ENCODE data around the gene CAPZB. TPM values are rescaled to one million over a fixed set of nuclear protein-coding genes. Genes with fewer than 3 reads are reported as not detected.
A peak's percentile ranks its signal among the peaks of the same experiment; 100 is the strongest.

CAPZB gene
- total and polyA plus RNA-seq, 7 donors: 128 to 454 (median 214) TPM

DNA sequence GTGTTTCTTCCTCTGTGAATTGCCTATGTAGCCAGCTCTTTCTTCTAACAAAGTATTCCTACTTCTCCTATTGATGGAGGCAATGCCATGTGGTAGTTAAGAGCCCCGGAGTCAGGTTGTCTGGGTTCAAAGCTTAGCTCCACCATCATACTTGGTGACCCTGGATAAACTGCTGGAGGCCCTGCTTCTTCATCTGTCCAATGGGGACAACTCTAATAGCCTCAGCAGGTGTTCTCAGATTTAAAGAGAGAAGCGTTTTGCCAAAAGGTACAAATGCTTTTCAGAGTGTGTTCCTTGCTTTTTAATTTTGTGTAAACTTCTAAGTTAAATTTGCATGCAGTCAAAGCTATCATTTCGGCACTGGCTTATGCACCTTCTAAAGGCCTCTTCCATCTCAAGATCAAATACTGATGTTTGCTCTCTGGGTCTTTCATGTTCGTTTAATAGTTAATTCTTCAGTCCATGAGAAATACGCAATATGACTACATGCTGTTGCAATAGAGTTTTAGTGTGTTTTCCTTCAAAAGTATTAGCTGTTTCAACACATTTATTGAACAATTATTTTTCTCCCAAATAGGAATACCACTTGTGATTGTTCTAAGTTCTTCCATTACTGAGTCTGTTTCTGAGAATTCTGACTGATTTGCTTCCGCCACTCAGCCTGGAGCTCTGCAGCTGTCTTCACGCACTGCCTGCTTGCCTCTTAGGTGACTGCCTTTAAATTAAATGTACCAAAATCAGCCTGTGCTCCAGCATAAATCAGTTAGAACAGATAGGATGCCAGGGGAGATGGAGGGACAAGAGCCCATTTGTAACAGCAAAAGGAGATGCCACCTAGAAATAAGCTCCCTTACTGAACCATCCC, 75.6 kb downstream of the CAPZB start:
- Histone ChIP-seq H3K4me3 (no peak overlapping the region), H3K27ac (peak overlapping the region; percentile 82 to 98 (median 91)), H3K9me3 (no peaks in the 10 kb centered on the region), H3K36me3 (peaks cover 0 to 4% (median 0%) of the 10 kb centered on the region in 4 donors), H3K27me3 (no peaks in the 10 kb centered on the region), H3K4me1 (peaks cover 0 to 99% (median 78%) of the 10 kb centered on the region in 4 donors)
- WGBS, 2 donors: 93 to 94% methylated on average over 7 of the region's 7 CpGs
- TF ChIP-seq EP300 (IDR thresholded peaks at IDR 0.05): no peak
- TF ChIP-seq POLR2A (IDR thresholded peaks at IDR 0.05): no peak
- no peak for TF ChIP-seq POLR2AphosphoS5 (IDR thresholded peaks at IDR 0.05)
- TF ChIP-seq CTCF (IDR thresholded peaks at IDR 0.05): no peak
- intact Hi-C loops (cut with DNase I): no loop called here
- DNase-seq: no peak

DNA sequence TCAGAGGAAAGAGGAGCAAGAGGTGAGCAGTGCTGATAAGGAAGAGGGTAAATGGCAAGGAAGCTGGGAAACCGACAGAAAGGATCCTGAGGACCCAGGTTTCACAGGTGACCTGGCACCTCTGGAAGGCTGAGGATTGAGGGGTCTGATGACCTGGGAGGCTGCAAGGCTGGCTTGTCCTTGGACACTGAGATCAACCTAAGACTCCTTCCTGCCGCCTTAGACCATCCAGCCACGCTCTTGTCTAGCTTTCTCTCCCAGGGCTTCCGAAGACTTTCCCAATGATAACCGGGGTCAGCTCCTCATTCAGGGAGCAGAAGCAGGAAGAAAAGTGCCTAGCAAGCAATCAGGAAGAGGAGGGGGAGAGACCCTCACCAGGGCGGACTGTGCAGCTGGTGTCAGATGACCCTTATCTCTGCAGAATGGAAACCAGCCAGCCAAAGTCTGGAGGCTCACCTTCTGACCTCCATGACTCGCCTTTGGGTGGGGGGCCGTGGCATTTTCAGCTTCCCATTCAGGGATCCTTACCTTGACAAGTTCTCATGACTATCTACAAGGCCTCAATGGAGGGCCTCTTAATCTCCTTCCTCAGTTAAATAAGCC, 77.7 kb downstream of the CAPZB start:
- Histone ChIP-seq H3K4me1 (peaks cover 0 to 99% (median 79%) of the 10 kb centered on the region in 4 donors), H3K27me3 (no peaks in the 10 kb centered on the region), H3K4me3 (no peak overlapping the region), H3K9me3 (no peaks in the 10 kb centered on the region), H3K36me3 (peaks cover 0 to 4% (median 0%) of the 10 kb centered on the region in 4 donors), H3K27ac (peak overlapping the region; percentile 82 to 98 (median 91))
- no peak for DNase-seq
- no peak for TF ChIP-seq POLR2AphosphoS5 (IDR thresholded peaks at IDR 0.05)
- 84 to 89% methylated on average over 8 of the region's 8 CpGs for WGBS, 2 donors
- intact Hi-C loops (cut with DNase I): no loop called here

- WGBS, 2 donors: 92 to 94% methylated on average over 5 of the region's 5 CpGs
- no peak overlapping the region for H3K4me3 ChIP-seq
- H3K4me1 ChIP-seq: peaks cover 0 to 99% (median 79%) of the 10 kb centered on the region in 4 donors
- no peak for TF ChIP-seq POLR2AphosphoS5 (IDR thresholded peaks at IDR 0.05)
- TF ChIP-seq CTCF (IDR thresholded peaks at IDR 0.05): no peak
- no peak for TF ChIP-seq EP300 (IDR thresholded peaks at IDR 0.05)
- no peak for TF ChIP-seq POLR2A (IDR thresholded peaks at IDR 0.05)
- intact Hi-C loops (cut with DNase I): no loop called here
- peaks cover 0 to 4% (median 0%) of the 10 kb centered on the region in 4 donors for H3K36me3 ChIP-seq
- H3K27ac ChIP-seq: peak overlapping the region; percentile 82 to 98 (median 91)
- H3K27me3 ChIP-seq: no peaks in the 10 kb centered on the region
- H3K9me3 ChIP-seq: no peaks in the 10 kb centered on the region
- no peak for DNase-seq
Observed at GRCh38 chr1:19406680-19407079, 78.7 kb downstream of the CAPZB start.

- DNase-seq: no peak
- Histone ChIP-seq H3K9me3 (no peaks in the 10 kb centered on the region), H3K27me3 (no peaks in the 10 kb centered on the region), H3K4me3 (no peak overlapping the region), H3K36me3 (peaks cover 0 to 4% (median 0%) of the 10 kb centered on the region in 4 donors), H3K4me1 (peaks cover 0 to 99% (median 83%) of the 10 kb centered on the region in 4 donors), H3K27ac (peak overlapping the region; percentile 68 to 98 (median 91))
- intact Hi-C loops (cut with DNase I): no loop called here
- WGBS, 2 donors: 68 to 85% methylated on average over 22 of the region's 22 CpGs
- no peak for TF ChIP-seq CTCF (IDR thresholded peaks at IDR 0.05)
- TF ChIP-seq POLR2AphosphoS5 (IDR thresholded peaks at IDR 0.05): peak in 1 of 4 donors; percentile 63
- no peak for TF ChIP-seq EP300 (IDR thresholded peaks at IDR 0.05)
- no peak for TF ChIP-seq POLR2A (IDR thresholded peaks at IDR 0.05)
Observed at GRCh38 chr1:19405761-19406487, 79.4 kb downstream of the CAPZB start.

Data from sigmoid colon (tissue), 7 donors.